Fibroblast of the conjunctiva (primary cell): ENCODE data around the gene ISX.

Experiments
- DNase-seq: peaks from one replicate; pipeline ENCODE4 v3.0.0-alpha.2; 2010; ENCODE audit warnings: low read depth

Gene ISX

GRCh38 chr22:35113341-35113740 lies 47.4 kb downstream of the ISX start:
- no peak for DNase-seq

- DNase-seq = no peak
Measured at GRCh38 chr22:35114131-35114980, 48.4 kb downstream of the ISX start.

- DNase-seq = no peak
Measured at GRCh38 chr22:35115515-35115914, 49.6 kb downstream of the ISX start.

- DNase-seq = no peak
Measured at GRCh38 chr22:35116269-35116668, 50.3 kb downstream of the ISX start.

- no peak for DNase-seq
Measured at GRCh38 chr22:35116817-35117216, 50.9 kb downstream of the ISX start.

- DNase-seq = no peak
Measured at GRCh38 chr22:35119494-35119893, 53.5 kb downstream of the ISX start.

- DNase-seq = no peak
Measured at GRCh38 chr22:35124691-35125219, 58.8 kb downstream of the ISX start.

- no peak for DNase-seq
Measured at GRCh38 chr22:35126993-35127392, 61.0 kb downstream of the ISX start.

- DNase-seq = no peak
Measured at GRCh38 chr22:35128637-35129036, 62.7 kb downstream of the ISX start.

GRCh38 chr22:35131525-35132000 lies 65.6 kb downstream of the ISX start:
- DNase-seq = no peak

- DNase-seq = no peak
Measured at GRCh38 chr22:35132568-35132967, 66.6 kb downstream of the ISX start.

GRCh38 chr22:35133702-35134380 lies 67.9 kb downstream of the ISX start:
- DNase-seq = no peak

- no peak for DNase-seq
Measured at GRCh38 chr22:35134637-35135036, 68.7 kb downstream of the ISX start.

- DNase-seq = no peak
Measured at GRCh38 chr22:35135165-35135564, 69.2 kb downstream of the ISX start.
